HG03060 (cell line): ENCODE measurements around the gene STKLD1.
A peak's percentile ranks its signal among the peaks of the same experiment; 100 is the strongest.
"Not testable (repeated sequence)": the region's sequence is repeated elsewhere in the genome, so short reads cannot be mapped to it uniquely, and the experiment has no call there.

Experiments
- ATAC-seq: cut with Tn5 transposase; IDR thresholded peaks from one replicate; pipeline ENCODE4 v1.9.1; 2021; ENCODE audit warnings: low read depth, moderate number of reproducible peaks; ENCODE audit not compliant: unreplicated experiment

Gene STKLD1

GRCh38 chr9:133375724-133376654 is at the start of gene STKLD1, which contains the start of gene SURF4:
TSS of gene STKLD1 (plus strand) at chr9:133376366. CDS start at chr9:133376474, 108 bp downstream.
TSS of gene SURF4 (minus strand) at chr9:133376060. CDS start at chr9:133375969, 91 bp downstream.
- peak; percentile 58 for ATAC-seq

GRCh38 chr9:133327021-133327420 is 49.1 kb upstream of the STKLD1 start:
- not testable (repeated sequence) for ATAC-seq

DNA sequence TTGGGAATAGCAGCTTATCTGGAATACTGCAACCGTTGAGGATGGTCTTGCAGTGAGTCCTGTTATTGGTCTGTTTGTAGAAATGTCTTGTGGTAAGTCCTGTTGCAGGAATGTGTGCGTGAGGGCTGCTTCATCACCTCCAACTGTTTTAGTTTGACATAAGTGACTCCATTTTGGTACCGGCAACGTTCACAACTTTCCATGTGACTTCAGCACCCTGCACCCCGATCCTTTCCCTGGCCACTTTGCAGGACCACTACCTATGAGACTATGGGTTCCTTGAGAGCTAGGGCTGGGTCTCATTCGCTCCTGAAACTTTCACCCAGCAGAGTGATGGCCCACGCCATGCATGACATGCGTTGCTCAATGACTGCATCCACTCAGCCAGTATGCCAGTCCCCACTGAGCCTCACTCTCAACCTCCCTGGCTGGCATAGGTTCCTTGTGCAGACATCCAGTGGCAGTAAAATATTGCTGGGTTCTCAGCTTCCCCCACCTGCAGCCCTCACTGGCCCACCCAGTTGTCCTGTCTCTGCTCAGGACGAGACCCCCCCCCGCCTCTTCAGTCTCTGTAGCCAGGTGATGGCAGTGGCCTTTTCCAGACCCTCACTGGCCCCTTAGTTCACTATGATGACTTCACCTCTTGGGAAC is 48.2 kb upstream of the STKLD1 start:
- no peak for ATAC-seq

DNA sequence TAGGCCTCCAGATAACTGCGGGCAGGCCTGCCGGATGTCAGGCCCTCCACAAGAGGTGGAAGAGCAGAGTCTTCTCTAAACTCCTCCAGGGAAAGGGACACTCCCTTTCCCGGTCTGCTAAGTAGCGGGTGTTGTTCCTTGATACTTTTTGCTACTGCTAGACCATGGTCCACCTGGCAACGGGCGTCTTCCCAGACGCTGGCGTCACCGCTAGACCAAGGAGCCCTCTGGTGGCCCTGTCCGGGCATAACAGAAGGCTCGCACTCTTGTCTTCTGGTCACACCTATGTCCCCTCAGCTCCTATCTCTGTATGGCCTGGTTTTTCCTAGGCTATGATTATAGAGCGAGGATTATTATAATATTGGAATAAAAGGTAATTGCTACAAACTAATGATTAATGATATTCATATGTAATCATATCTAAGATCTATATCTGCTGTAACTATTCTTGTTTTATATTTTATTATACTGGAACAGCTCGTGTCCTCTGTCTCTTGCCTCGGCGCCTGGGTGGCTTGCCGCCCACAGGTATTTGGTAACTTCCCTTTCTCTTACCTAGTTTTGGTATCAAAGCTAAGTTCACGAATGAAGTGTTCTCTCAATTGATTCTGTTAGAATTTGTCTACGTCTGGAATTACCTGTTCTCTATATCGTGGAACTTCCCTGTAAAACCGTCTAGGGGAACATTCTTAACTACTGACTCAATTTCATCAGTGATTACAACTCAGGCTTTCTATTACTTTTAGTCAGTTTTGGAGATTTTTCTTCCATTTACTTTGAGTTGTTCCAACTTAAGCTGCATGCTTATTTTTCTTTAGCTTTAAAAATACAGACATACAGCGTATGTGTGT is 46.6 kb upstream of the STKLD1 start:
- not testable (repeated sequence) for ATAC-seq

DNA sequence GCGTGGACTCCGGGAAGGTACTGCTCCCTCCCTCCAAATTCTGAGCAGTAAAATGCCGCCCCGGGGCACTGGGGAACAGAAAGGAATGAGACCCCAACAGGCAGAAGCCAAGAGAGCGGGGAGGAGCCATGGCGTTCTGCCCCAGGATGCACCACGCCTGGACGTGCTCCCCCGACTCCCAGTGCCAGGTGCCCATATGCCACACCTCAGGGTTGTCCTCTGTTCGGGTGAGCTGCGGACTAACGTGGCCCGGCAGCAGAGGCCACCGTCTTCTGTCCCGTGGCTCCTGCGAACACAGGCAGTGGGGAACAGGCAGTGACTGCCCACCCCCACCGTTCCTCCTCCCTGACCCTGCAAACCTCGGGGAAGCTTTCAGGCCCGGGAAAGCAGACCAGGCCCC is 44.9 kb upstream of the STKLD1 start:
- no peak for ATAC-seq

GRCh38 chr9:133331641-133332380 is 44.4 kb upstream of the STKLD1 start:
- no peak for ATAC-seq

DNA sequence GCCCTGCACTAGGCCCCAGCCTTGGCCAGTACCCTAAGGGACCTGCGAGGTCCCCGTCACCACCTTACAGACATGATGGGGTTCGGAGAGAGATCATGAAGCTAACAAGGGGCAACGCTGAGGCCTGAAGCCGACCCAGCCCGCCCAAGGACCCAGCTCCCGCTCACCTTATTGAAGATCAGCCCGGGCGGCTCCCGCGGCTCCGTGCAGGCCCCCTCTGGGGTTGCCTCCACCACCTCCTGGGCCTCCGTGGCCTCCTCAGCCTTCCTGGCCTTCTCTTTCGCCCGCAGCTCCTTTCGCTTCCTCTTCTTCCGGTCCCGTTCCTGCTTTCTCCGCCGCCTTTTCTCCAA is 43.8 kb upstream of the STKLD1 start:
- ATAC-seq, result no peak

GRCh38 chr9:133333011-133333410 is 43.2 kb upstream of the STKLD1 start:
- no peak for ATAC-seq

DNA sequence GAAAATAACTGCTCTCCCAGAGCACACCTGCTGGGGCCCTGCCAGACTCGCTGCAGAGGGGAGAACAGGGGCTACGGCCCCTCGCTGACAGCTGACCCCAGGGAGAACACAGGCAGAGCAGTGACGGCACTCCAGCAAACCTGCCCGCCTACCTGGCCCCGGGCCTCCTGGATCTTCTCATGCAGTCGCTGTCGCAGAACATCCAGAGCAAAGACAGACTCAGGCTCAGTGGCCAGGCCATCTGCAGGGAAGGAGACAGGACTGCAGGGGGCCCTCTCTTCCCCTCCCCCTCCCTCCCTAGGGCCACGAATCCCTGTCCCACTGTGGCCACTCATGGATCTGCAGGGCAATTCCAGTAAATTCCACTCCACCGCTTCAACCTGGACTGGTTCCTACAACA is 42.6 kb upstream of the STKLD1 start:
- no peak for ATAC-seq

GRCh38 chr9:133334161-133334560 is 42.0 kb upstream of the STKLD1 start:
- no peak for ATAC-seq

DNA sequence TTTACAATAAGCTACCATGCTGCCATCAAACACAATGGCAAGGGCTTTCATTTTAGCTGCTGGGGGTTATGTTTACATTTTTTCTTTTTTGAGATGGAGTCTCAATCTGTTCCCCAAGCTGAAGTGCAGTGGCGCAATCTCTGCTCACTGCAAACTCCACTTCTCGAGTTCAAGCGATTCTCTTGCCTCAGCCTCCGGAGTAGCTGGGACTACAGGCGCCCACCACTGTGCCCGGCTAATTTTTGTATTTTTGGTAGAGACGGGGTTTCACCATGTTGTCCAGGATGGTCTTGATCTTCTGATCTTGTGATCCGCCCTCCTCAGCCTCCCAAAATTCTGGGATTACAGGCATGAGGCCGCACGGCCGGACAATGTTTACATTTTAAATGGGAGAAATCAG is 41.3 kb upstream of the STKLD1 start:
- not testable (repeated sequence) for ATAC-seq

GRCh38 chr9:133335924-133336811 is 40.0 kb upstream of the STKLD1 start, which contains the start of gene SURF6:
TSS of gene SURF6 (minus strand) at chr9:133336188. CDS start at chr9:133336132, 56 bp downstream.
- ATAC-seq, result peak; percentile 62

DNA sequence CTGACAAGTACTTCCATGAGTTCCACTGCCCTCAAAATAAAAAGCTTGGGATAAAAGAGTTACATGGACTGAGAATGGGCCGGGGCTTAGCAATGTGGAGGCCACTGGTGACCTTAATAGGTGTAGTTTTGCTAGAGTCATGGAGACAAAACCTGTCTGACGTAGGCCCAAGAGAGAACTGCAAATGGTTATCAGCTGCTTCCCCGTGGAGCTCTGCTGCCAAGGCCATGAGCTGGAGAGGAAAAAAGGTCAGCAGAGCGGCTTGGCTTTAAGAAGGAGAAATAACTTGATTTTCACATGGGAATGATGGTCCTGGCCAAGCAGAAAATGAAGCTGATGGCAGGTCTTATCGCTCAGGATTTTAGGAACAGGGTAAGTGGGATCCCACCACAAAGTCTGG is 36.5 kb upstream of the STKLD1 start:
- ATAC-seq, result no peak

GRCh38 chr9:133340256-133340655 is 35.9 kb upstream of the STKLD1 start:
- ATAC-seq, result no peak

- ATAC-seq, result no peak
Observed at GRCh38 chr9:133340916-133341315, 35.2 kb upstream of the STKLD1 start.

DNA sequence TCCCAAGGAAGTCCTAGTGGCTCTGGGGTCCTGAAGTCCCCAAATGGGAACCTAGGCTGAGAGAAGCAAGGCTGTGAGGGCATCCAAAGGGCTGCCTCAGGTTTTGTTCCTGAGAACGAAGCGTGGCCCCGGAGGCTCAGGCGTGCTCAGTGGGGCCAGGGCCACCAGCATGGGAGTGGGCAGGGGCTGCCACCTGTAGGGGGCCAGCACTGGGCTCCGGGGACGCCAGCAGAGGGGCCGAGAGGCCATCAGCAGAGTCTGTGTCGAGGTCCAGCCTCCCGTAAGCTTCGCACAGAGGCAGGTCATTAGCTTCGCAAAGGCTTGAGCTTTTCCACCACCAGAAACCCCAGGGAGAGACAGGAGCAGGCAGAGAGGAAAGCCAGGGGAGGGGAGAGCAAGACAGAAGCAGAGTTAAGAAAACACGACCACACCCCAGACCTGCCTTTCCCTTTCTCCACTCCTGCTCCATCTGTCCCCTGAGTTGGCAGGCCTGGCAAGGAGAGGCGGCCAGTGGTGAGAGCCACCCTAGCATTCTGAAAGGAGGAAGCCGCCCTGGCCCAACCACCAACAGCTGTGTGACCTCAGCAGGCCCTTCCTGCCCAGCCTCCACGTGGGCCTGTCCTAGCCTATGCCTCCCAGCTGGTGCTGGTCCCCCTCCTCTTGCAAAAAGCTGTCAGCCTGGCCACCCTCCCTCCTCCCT is 34.6 kb upstream of the STKLD1 start:
- no peak for ATAC-seq

DNA sequence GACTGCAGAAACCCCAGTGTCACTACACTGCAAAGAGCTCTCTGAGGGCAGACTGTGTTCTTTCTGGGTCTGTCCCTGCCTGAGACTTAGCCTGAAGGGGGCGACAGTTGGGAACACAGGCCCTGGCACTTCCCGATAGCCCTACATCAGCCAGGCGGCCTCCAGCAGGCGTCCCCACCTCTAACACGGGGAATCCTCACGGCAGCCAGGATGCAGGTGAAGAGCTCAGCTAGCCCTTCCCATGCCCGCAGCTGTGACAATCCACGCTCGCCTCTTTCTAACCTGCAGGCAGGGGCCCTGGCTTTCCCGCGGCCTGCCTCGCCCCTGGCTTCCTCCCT is 34.1 kb upstream of the STKLD1 start:
- no peak for ATAC-seq

- ATAC-seq, result no peak
Observed at GRCh38 chr9:133342570-133342969, 33.6 kb upstream of the STKLD1 start.

DNA sequence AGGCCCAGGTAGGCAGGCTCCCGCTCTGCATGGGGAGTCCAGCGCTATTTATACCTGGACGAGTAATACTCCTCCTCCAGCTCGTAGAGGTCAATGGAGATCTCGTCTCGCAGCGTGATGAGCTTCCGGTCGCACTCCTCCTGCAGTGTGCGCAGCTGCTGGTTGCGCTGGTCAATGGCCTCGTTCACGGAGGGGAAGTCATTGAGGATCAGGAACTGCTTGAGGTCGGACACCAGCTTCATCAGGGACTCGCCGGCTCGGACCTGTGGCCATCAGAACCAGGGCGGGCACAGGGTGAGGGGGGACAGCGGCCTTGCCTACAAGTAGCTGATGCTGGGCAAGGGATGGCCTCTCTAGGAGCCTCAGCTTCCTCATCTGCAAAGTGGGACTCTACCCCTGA is 32.1 kb upstream of the STKLD1 start:
- ATAC-seq, result no peak
